Right lobe of liver (tissue), 4 donors: ENCODE results near the gene FXYD6.

Experiments
- POLR2A ChIP-seq: fragments of 450-650 bp; IDR thresholded peaks from one replicate; pipeline ENCODE4 v1.6.1; 2017; ENCODE audit warnings: antibody characterized with exemption, mild to moderate bottlenecking
- TF ChIP-seq, protein P1 (sequence below), 4 donors: fragments of 200-600 bp in 3 of 4; fragments of 450-650 bp in 1 of 4; IDR thresholded peaks; one replicate each; pipeline versions ENCODE4 v1.5.1 to v1.8.0; 2016 to 2022; ENCODE audit warnings: antibody characterized with exemption in 4 of 4, mild to moderate bottlenecking in 2 of 4
- donor health status: DM: no; HTN: no; CAD: no.
- donor health status: DM: no; HTN: no; CAD: no.
- donor health status: DM: no; HTN: yes; CAD: no.

DNA sequence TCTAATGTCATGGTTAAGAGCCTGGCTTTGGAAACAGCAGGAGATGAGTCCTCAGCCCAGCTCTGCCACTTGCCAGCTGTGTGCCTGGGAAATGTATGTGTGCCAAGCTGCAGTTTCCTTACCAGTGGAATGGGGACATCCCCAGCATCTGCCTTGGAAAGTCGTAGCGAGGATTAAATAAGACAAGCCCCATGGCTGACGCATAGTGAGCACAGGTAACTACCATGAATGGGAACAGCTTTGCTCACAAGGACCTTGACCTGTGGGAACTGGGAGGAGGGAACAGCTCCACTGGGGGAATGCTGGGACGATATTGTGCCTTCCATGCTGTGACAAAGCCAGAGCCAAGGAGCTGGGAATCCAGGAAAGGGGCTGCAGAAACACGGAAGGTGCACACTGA lies 76.8 kb downstream of the FXYD6 start:
- TF ChIP-seq, protein P1, sequence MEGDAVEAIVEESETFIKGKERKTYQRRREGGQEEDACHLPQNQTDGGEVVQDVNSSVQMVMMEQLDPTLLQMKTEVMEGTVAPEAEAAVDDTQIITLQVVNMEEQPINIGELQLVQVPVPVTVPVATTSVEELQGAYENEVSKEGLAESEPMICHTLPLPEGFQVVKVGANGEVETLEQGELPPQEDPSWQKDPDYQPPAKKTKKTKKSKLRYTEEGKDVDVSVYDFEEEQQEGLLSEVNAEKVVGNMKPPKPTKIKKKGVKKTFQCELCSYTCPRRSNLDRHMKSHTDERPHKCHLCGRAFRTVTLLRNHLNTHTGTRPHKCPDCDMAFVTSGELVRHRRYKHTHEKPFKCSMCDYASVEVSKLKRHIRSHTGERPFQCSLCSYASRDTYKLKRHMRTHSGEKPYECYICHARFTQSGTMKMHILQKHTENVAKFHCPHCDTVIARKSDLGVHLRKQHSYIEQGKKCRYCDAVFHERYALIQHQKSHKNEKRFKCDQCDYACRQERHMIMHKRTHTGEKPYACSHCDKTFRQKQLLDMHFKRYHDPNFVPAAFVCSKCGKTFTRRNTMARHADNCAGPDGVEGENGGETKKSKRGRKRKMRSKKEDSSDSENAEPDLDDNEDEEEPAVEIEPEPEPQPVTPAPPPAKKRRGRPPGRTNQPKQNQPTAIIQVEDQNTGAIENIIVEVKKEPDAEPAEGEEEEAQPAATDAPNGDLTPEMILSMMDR (IDR thresholded peaks at IDR 0.05), result no peak
- TF ChIP-seq POLR2A, result no peak
